H9 (cell line): Measurements from ENCODE around the gene MYADM. TPM values are rescaled to one million over a fixed set of nuclear protein-coding genes. Genes with fewer than 3 reads are reported as not detected.

Experiments
- DNase-seq: peaks from one replicate; pipeline ENCODE4 v3.0.0-alpha.2; 2017
- H2AFZ ChIP-seq: one replicate; pipeline ENCODE4 v1.6.1; 2013; ENCODE audit warnings: mild to moderate bottlenecking, low read length, control low read depth, moderate library complexity
- H2AK5ac ChIP-seq: 2 replicates; pipeline ENCODE4 v1.6.1; 2013; ENCODE audit warnings: low read length, control low read depth, mixed read lengths; ENCODE audit not compliant: insufficient read length
- H2BK120ac ChIP-seq: one replicate; pipeline ENCODE4 v1.6.1; 2013; ENCODE audit warnings: low read depth, mild to moderate bottlenecking, low read length, control low read depth, inconsistent platforms; ENCODE audit not compliant: poor library complexity, severe bottlenecking
- H2BK12ac ChIP-seq: 2 replicates; pipeline ENCODE4 v1.6.1; 2013; ENCODE audit warnings: low read length, control low read depth, mixed read lengths, low read depth; ENCODE audit not compliant: insufficient read length
- H2BK15ac ChIP-seq: 2 replicates; pipeline ENCODE4 v1.6.1; 2013; ENCODE audit warnings: low read depth, low read length, control low read depth
- H2BK20ac ChIP-seq: one replicate; pipeline ENCODE4 v1.6.1; 2013; ENCODE audit warnings: low read depth, mild to moderate bottlenecking, low read length, control low read depth, inconsistent platforms; ENCODE audit not compliant: poor library complexity, severe bottlenecking
- H2BK5ac ChIP-seq: 2 replicates; pipeline ENCODE4 v1.6.1; 2013; ENCODE audit warnings: low read length, control low read depth, mixed read lengths; ENCODE audit not compliant: insufficient read length
- H3K14ac ChIP-seq: 2 replicates; pipeline ENCODE4 v1.6.1; 2013; ENCODE audit warnings: low read length, control low read depth; ENCODE audit not compliant: insufficient read depth
- H3K18ac ChIP-seq: 2 replicates; pipeline ENCODE4 v1.6.1; 2013; ENCODE audit warnings: low read depth, mild to moderate bottlenecking, mixed read lengths, low read length, control low read depth; ENCODE audit not compliant: insufficient read length
- H3K23ac ChIP-seq: 2 replicates; pipeline ENCODE4 v1.6.1; 2013; ENCODE audit warnings: low read length, control low read depth, mixed read lengths, low read depth; ENCODE audit not compliant: insufficient read length
- H3K23me2 ChIP-seq: 2 replicates; pipeline ENCODE4 v1.6.1; 2013; ENCODE audit warnings: low read depth, mild to moderate bottlenecking, mixed read lengths, low read length, control low read depth; ENCODE audit not compliant: insufficient read length, poor library complexity, severe bottlenecking
- H3K27ac ChIP-seq: 2 replicates; pipeline ENCODE4 v1.5.1; 2013; ENCODE audit warnings: low read length, control low read depth, mixed read lengths, low read depth; ENCODE audit not compliant: insufficient read length
- H3K27me3 ChIP-seq: 2 replicates; pipeline ENCODE4 v1.6.1; 2013; ENCODE audit warnings: low read length, control low read depth, inconsistent platforms; ENCODE audit not compliant: insufficient read depth
- H3K4ac ChIP-seq: 2 replicates; pipeline ENCODE4 v1.6.1; 2013; ENCODE audit warnings: low read depth, mild to moderate bottlenecking, control low read depth, inconsistent platforms, low read length, moderate library complexity
- H3K4me1 ChIP-seq: 2 replicates; pipeline ENCODE4 v1.6.1; 2013; ENCODE audit warnings: low read length, control low read depth, inconsistent platforms; ENCODE audit not compliant: insufficient read depth
- H3K4me2 ChIP-seq: 2 replicates; pipeline ENCODE4 v1.6.1; 2013; ENCODE audit warnings: low read length, control low read depth, mixed read lengths; ENCODE audit not compliant: insufficient read length, insufficient read depth
- H3K56ac ChIP-seq: 2 replicates; pipeline ENCODE4 v1.6.1; 2013; ENCODE audit warnings: low read depth, mild to moderate bottlenecking, mixed read lengths, low read length, control low read depth; ENCODE audit not compliant: insufficient read length
- H3K79me1 ChIP-seq: 2 replicates; pipeline ENCODE4 v1.6.1; 2013; ENCODE audit warnings: low read depth, mild to moderate bottlenecking, moderate library complexity, low read length, control low read depth, inconsistent platforms; ENCODE audit not compliant: insufficient read depth, poor library complexity, severe bottlenecking
- H3K79me2 ChIP-seq: 2 replicates; pipeline ENCODE4 v1.6.1; 2013; ENCODE audit warnings: low read length, control low read depth, inconsistent platforms; ENCODE audit not compliant: insufficient read depth
- H3K9ac ChIP-seq: 2 replicates; pipeline ENCODE4 v1.6.1; 2013; ENCODE audit warnings: low read length, control low read depth, mixed read lengths; ENCODE audit not compliant: insufficient read length; ENCODE audit errors: extremely low read depth
- H3K9me3 ChIP-seq: one replicate; pipeline ENCODE4 v1.6.1; 2013; ENCODE audit warnings: low read depth, low read length, inconsistent platforms; ENCODE audit not compliant: control insufficient read depth
- H3T11ph ChIP-seq: one replicate; pipeline ENCODE4 v1.6.1; 2013; ENCODE audit warnings: mild to moderate bottlenecking, low read length, control low read depth, inconsistent platforms
- H4K20me1 ChIP-seq: one replicate; pipeline ENCODE4 v1.6.1; 2013; ENCODE audit not compliant: control insufficient read depth, insufficient read length, insufficient read depth
- H4K5ac ChIP-seq: 2 replicates; pipeline ENCODE4 v1.6.1; 2013; ENCODE audit warnings: low read depth, mild to moderate bottlenecking, mixed read lengths, low read length, control low read depth; ENCODE audit not compliant: insufficient read length
- H4K8ac ChIP-seq: replicated peaks from 2 replicates; pipeline ENCODE4 v1.6.1; 2013; ENCODE audit warnings: low read length, control low read depth, mixed read lengths, low read depth; ENCODE audit not compliant: insufficient read length
- H4K91ac ChIP-seq: 2 replicates; pipeline ENCODE4 v1.6.1; 2013; ENCODE audit warnings: low read depth, mild to moderate bottlenecking, moderate library complexity, mixed read lengths, low read length, control low read depth; ENCODE audit not compliant: insufficient read length
- H3K27ac Mint-ChIP-seq, 3 experiments: 2 replicates in 2 of 3; 3 replicates in 1 of 3; pipeline ENCODE4 v1.8.0; 2020 to 2021; ENCODE audit warnings: mixed read lengths in 3 of 3, mild to moderate bottlenecking in 1 of 3, moderate library complexity in 1 of 3
- H3K27me3 Mint-ChIP-seq: 2 replicates; pipeline ENCODE4 v1.8.0; 2021; ENCODE audit warnings: low read depth, mild to moderate bottlenecking, moderate library complexity, mixed read lengths
- H3K36me3 Mint-ChIP-seq, 3 experiments: 2 replicates in 2 of 3; 3 replicates in 1 of 3; pipeline ENCODE4 v1.8.0; 2020 to 2021; ENCODE audit warnings: low read depth in 3 of 3, mixed read lengths in 3 of 3; ENCODE audit not compliant: insufficient read depth in 1 of 3
- H3K4me1 Mint-ChIP-seq, 2 experiments: 2 replicates each; pipeline ENCODE4 v1.8.0; 2020; ENCODE audit warnings: mixed read lengths in 2 of 2
- H3K4me3 Mint-ChIP-seq, 2 experiments: 2 replicates in 1 of 2; 3 replicates in 1 of 2; pipeline ENCODE4 v1.8.0; 2020 to 2021; ENCODE audit warnings: mild to moderate bottlenecking in 2 of 2, mixed read lengths in 2 of 2, moderate library complexity in 1 of 2
- H3K9me3 Mint-ChIP-seq, 2 experiments: 2 replicates in 1 of 2; 3 replicates in 1 of 2; pipeline ENCODE4 v1.8.0; 2020; ENCODE audit warnings: mild to moderate bottlenecking in 2 of 2, mixed read lengths in 2 of 2, moderate library complexity in 1 of 2
- CTCF ChIP-seq: fragments of 200-600 bp; sonication (generic); conservative IDR thresholded peaks from 3 replicates; pipeline ENCODE4 v1.8.0; 2021; ENCODE audit warnings: antibody characterized with exemption, mild to moderate bottlenecking
- WGBS: extraction: QIAGEN DNeasy Blood & Tissue Kit; methylation state at CpG from one replicate; pipeline ENCODE4 v1.1.7; 2013; ENCODE audit warnings: missing lambda C conversion rate, low lambda C conversion rate, mixed read lengths; ENCODE audit not compliant: insufficient read length; ENCODE audit errors: extremely low coverage; 5-methylcytosine and 5-hydroxymethylcytosine counted together
- total RNA-seq: library from RNA; stranded (reverse); gene quantifications from 2 replicates; pipeline ENCODE4 v1.2.1, GENCODE V29; 2021

Gene MYADM
- total RNA-seq, 1 experiment from 2014 or later, result 116 TPM

- Histone ChIP-seq H3K18ac (no peak overlapping the region), H3K23ac (no peak overlapping the region), H3K9me3 (no peaks in the 10 kb centered on the region), H2BK5ac (no peak overlapping the region), H2BK12ac (peak overlapping the region; percentile 16), H4K20me1 (no peaks in the 10 kb centered on the region), H4K91ac (no peak overlapping the region), H3K27me3 (no peaks in the 10 kb centered on the region), H3K27ac (no peak overlapping the region), H3K79me2 (no peaks in the 10 kb centered on the region), H4K8ac (no peak overlapping the region), H3K4ac (no peak overlapping the region), H4K5ac (no peak overlapping the region), H2AFZ (no peak overlapping the region), H3K9ac (peak overlapping the region; percentile 21), H3K4me2 (peak overlapping the region; percentile 81), H3K56ac (no peak overlapping the region), H2BK120ac (peak overlapping the region; percentile 51), H3K23me2 (peaks cover 37% of the 10 kb centered on the region), H3K79me1 (no peaks in the 10 kb centered on the region), H2AK5ac (no peak overlapping the region), H3K14ac (peak overlapping the region; percentile 63; the same call in 1 of the 2 replicates), H2BK20ac (no peak overlapping the region), H3T11ph (no peak overlapping the region), H3K4me1 (no peaks in the 10 kb centered on the region; the same call in 1 of the 2 replicates), H2BK15ac (no peak overlapping the region)
- Mint-ChIP-seq H3K4me1 (peaks cover 18 to 21% of the 10 kb centered on the region in 2 experiments), H3K9me3 (no peaks in the 10 kb centered on the region), H3K27ac (no peak overlapping the region), H3K36me3 (no peaks in the 10 kb centered on the region; a peak in 2 of 7 replicates), H3K27me3 (peaks cover 23% of the 10 kb centered on the region), H3K4me3 (no peak overlapping the region; a peak in 1 of 5 replicates)
- DNase-seq, result no peak
- no peak; the same call in 2 of the 3 replicates for TF ChIP-seq CTCF
- WGBS, result no CpG with 5 or more reads among the region's 18 CpGs
Measured at GRCh38 chr19:53882391-53883050, 14.8 kb downstream of the MYADM start.
